Mammary epithelial cell (primary cell): ENCODE measurements around the gene NECAP2.

Experiments used
- EZH2 ChIP-seq: IDR thresholded peaks from 2 replicates; pipeline ENCODE4 v1.6.1; 2012; ENCODE audit warnings: low read length, inconsistent platforms, borderline replicate concordance
- TF ChIP-seq, protein P1 (sequence below), 2 donors: IDR thresholded peaks in 1 of 2; conservative IDR thresholded peaks in 1 of 2; 2 replicates each; pipeline ENCODE4 v1.5.1; 2011 to 2012; ENCODE audit warnings: inconsistent platforms in 2 of 2, low read length in 2 of 2, mild to moderate bottlenecking in 2 of 2, control low read depth in 1 of 2, low read depth in 1 of 2; ENCODE audit not compliant: insufficient read depth in 1 of 2; ENCODE audit errors: extremely low read depth in 1 of 2

GRCh38 chr1:16462773-16463330 lies 22.3 kb downstream of the NECAP2 start:
- TF ChIP-seq, protein P1, sequence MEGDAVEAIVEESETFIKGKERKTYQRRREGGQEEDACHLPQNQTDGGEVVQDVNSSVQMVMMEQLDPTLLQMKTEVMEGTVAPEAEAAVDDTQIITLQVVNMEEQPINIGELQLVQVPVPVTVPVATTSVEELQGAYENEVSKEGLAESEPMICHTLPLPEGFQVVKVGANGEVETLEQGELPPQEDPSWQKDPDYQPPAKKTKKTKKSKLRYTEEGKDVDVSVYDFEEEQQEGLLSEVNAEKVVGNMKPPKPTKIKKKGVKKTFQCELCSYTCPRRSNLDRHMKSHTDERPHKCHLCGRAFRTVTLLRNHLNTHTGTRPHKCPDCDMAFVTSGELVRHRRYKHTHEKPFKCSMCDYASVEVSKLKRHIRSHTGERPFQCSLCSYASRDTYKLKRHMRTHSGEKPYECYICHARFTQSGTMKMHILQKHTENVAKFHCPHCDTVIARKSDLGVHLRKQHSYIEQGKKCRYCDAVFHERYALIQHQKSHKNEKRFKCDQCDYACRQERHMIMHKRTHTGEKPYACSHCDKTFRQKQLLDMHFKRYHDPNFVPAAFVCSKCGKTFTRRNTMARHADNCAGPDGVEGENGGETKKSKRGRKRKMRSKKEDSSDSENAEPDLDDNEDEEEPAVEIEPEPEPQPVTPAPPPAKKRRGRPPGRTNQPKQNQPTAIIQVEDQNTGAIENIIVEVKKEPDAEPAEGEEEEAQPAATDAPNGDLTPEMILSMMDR (conservative IDR thresholded peaks at IDR 0.05 in 1 of 2, IDR thresholded peaks at IDR 0.05 in 1 of 2; ENCODE audit: extremely low read depth in 1 of 2, insufficient read depth in 1 of 2, low read depth in 1 of 2, low read length in 2 of 2): no peak
- no peak for TF ChIP-seq EZH2
